CD4-positive, alpha-beta T cell treated with Interleukin-15 for 4 hours (primary cell): ENCODE measurements around the gene IFITM1.

Experiments used
- DNase-seq: peaks from one replicate; pipeline ENCODE4 v3.0.0-alpha.2; 2020; ENCODE audit warnings: low spot score

Gene IFITM1

DNA sequence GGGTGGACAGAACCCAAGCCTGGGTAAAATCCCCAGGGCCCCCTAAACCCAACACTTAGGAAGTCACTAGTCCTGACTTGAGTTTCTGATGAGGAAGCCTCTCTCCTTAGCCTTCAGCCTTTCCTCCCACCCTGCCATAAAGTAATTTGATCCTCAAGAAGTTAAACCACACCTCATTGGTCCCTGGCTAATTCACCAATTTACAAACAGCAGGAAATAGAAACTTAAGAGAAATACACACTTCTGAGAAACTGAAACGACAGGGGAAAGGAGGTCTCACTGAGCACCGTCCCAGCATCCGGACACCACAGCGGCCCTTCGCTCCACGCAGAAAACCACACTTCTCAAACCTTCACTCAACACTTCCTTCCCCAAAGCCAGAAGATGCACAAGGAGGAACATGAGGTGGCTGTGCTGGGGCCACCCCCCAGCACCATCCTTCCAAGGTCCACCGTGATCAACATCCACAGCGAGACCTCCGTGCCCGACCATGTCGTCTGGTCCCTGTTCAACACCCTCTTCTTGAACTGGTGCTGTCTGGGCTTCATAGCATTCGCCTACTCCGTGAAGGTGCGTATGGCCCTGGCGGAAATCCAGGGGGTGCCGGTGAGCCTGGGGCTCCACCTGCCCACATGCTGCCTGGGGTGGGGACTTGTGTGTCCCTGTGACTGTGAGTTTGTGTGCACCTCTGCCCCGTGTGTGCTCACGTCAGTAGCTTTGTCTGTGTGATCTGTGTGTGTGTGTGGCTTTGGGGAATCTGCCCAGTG lies at the start of gene IFITM1:
Gene IFITM1 (plus strand): TSS at position 254 of the 767 bp plus-strand sequence. CDS start 131 bp downstream, at position 385.
- peak; percentile 65 for DNase-seq

DNA sequence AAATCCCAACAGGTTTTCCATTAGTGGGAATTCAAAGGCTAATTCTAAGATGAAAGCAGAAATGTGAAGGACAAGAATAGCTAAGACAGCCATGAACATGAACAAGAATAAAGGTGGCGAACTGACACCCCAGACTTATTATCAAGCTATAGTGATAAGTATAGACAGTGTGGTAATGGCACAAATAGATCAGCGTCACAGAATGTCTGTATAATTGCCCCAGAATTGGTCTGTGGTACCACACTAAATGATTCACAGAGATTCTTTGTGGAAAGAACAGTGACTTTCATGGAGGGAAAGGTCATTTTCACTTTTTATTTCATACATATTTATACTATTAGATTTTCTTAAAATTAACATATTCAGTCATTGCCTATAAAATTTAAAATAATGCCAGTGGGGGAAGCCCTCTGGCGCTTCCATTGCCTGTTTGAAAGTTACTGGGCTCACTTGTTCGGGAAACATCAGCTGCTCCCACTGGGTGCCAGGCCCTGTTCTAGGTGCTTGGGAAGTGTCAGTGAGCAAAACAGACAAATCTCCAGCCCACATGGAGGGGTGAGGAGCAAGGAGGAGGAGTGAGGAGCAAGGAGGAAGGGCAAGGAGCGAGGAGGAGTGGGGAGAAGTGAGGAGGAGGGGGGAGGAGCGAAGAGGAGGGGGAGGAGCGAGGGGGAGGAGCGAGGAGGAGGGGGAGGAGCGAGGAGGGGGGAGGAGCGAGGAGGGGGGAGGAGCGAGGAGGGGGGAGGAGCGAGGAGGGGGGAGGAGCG lies 47.0 kb upstream of the IFITM1 start:
- DNase-seq, result peak; percentile 41

DNA sequence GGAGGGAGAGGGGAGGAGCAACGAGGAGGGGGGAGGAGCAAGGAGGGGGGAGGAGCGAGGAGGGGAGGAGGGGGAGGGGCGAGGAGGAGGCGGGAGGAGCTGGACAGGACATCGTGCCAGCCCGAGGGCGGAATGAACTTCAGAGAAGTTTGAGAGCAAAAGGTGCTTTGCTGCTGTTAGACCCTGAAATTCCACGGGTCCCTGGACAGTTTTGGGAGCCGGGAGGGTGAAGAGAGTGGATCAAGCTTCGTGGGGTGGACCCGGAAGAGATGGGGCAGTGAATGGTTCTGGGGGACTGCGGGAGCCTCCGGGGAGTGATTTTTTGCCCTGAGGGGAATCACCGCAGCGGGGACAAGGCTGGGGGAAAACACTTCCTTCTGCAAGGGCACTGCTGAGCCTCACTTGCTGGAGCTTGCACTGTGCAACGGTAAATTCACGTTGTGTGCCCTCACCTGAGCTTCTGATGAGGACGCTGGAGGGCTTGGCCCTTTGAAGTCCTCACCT lies 46.3 kb upstream of the IFITM1 start:
- DNase-seq, result peak; percentile 41

DNA sequence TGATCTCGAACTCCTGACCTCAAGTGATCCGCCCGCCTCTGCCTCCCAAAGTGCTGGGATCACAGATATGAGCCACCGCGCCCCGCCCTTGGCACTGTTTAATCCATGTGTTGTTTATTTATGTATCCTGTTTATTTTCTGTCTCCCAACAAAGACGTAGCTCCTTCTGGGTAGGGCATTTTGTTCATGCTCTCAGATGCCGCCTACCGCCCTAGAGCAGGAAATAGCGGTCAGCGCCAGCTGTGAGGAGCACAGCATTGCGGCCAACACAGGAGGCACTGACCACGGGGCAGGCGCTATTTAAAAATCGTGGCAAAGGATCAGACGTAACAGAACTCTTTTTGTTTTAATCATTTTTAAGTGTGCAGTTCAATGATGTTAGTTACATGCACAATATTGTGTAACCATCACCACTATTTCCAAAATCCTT lies 45.1 kb upstream of the IFITM1 start:
- peak; percentile 46 for DNase-seq

DNA sequence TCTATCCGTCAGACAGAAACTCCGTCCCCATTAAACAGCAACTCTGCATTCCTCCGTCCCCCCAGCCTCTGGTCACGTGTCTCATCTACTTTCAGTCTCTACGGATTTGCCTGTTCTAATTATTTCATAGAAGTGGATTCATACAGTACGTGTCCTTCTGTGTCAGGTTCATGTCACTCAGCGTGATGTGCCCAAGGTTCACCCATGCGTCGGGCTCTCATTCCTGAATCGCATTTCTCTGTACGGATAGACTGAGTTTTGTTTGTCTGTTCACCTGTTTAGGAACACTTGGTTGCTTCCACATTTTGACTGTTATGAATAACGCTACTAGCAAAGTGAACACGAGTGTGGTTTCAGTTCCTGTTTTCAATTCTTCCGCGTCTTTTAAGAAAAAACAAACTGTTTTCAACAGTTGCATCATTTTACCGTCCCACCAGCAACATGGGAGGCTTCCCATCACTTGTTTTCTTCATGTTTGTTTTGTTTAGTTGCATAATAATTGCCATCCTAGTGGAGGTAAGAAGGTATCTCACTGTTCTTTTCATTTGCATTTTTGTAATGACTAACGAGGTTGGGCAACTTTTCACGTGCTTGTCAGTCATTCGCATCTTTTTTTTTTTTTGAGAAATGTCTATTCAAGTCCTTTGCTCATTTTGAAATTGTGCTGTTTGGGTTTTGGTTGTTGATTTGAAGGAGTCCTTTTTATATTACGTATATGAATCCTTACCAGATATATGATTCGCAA lies 44.5 kb upstream of the IFITM1 start:
- peak; percentile 59 for DNase-seq

DNA sequence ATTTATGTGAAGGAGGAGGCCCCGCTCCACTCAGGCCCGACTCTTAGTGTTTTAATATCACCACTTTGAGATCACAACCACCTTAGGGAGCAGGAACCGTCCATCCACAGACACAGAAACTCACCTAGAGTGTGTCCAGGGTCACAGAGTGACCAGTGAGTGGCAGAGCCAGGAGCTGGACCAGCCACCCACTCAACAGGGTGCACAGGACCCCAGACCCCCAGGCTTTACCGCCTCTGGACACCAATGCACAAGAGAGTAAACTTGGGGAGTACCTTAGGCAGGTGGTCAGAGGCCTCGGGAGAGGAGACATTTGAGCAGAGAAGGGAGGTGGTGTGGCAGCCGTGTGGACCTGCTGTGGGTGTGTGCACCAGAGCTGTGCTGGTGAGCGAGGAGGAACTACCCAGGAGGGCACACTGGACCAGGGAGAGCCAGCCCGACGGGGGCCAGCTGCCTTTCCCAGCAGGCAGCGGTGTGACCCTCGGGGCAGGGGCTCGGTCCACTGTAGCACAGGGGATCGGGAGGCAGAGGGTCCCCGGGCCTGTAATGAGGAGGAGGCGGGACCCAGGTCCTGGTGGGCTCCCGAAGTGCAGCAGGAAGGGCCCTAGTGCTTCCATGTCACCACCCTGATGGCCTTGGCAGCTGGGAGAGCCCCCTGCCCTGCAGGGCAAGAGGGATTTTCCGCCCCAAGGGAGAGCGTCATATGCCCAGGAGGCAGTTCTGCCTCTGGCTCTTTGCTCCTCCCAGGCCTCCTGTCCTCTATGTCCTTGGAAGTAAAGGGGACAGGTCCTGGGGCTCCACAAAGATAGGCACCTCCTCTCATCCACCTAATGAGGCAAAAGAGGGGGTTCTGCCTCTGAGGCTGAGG lies 43.2 kb upstream of the IFITM1 start:
- DNase-seq, result no peak

DNA sequence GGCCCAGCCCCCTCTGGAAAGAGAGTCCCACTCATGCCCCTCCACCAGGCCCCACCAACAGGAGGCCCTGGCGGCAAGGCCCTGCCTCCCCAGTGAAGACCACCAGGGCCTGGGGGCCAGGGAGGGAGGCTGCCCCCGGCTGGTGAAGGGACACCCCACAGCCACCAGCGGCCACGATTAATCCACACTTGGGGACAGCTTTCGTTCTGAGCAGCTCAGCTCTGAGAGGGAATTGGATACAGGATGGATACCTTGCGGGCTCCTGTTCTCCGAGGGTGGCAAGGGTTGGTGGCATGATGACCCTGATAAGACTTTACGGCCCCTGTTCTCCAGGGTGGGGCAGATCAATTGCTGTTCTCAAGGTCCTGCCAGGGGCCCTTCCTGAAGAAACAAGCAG lies 42.5 kb upstream of the IFITM1 start:
- no peak for DNase-seq

DNA sequence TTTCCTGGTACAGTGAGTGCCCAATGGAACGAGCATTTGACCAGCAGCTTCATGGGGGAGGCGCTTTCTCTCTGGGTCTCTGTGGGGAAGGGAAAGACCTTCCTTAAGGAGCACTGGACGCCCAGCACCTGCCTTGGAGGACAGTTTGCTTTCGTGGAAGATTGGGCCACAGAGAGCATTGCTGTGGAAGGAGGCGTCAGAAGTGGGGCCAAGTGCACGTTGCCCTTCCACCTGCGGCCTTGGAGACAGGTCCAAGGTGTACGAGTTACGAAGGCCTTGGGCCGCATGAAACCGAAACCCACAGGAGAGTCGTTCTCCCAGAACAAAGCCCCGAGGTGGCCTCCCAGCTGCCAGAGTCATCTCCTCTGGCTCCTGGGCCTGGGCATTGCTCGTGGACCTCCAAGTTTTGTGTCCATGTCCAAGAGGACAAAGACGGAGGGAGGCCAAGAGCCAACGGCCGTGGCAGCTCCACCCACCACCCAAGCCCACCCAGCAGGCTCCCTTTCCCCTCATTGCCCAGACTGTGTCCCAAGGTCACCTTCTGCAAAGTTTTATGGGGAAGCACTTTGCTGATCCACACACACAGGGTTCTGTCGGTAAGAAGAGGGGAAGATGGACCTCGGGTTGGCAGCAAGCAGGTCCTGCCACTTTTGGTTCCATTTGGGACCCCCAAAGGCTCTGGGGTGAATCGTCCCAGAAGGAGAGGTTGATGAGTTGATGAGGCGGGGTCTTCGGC lies 41.5 kb upstream of the IFITM1 start:
- DNase-seq, result no peak

DNA sequence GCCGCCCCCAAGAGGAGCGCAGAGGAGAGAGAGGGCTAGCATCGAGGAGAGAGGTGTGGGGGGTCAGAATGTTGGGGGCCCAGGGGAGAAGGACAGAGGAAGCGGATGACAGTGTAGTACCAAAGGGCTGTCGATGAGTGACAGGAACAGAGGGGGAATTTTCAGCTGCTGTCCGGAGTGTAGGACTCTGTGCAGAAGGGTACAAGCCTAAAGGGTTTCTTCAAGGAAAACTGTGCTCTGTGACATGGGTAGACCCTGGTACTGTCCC lies 41.0 kb upstream of the IFITM1 start:
- no peak for DNase-seq

DNA sequence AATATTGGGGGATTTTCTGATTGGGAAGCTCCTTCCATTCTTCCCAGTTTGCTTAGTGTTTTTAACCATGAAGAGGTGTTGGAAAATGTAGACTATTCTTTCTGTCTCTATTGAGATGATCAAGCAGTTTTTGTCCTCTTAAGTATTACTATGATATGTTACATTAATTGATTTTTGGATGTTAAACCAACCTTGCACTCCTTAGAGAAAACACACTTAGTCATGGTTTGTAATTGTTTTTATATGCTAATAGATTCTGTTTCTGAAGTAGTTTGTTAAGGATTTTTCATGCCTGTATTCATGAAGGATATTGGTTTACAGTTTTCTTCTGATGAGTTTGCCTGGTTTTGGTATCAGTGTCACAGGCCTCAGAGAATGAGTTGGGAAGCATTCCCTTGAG lies 37.6 kb upstream of the IFITM1 start:
- DNase-seq, result no peak

DNA sequence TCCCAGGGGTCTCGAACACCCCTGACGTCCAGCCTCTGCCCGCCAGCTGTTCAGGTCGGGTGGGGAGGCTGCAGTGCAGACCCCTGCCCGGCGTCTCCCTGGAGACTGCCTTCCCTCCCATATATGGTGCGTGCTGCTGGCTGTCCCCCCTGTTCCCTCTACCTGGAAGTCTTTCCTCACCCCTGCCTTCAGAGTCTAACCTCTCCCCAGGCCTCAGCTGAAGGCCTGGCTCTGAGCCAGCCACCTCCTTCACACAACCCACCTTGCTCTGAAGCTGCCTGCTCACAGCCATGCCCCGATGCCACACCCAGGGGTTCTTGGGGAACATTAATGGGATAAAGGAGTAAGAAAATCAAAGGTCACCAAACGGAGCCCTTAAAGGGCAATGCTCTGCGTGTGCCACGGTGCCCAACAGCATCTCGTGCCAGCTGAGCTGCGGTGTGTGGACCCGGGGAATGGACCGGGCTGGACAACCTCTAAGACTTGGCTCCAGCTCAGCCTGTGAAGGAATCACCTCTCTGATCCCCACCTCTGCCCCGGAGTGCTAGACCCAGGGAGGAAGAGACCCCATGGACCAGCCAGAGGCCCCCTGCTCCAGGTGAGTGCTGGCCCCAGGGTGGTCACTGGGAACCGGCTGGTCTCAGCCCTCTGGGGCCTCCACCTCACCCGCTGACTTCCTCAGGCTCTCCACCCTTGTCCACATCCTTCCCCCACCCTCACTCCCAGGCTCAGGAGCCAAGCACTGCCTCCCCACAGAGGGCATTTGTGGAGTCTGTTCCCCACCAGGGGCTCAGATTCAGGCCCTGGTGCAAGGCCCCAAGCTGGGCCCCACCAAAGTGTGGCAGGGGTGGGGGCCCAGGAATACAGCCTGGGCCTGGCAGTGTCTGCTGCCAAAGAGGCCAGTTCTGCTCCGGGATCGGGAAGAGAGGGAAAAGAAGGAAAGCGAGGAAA lies 35.6 kb upstream of the IFITM1 start, which contains the start of gene NLRP6:
Gene NLRP6 (plus strand): TSS at position 407 of the 951 bp plus-strand sequence. CDS start 163 bp downstream, at position 570.
- no peak for DNase-seq

DNA sequence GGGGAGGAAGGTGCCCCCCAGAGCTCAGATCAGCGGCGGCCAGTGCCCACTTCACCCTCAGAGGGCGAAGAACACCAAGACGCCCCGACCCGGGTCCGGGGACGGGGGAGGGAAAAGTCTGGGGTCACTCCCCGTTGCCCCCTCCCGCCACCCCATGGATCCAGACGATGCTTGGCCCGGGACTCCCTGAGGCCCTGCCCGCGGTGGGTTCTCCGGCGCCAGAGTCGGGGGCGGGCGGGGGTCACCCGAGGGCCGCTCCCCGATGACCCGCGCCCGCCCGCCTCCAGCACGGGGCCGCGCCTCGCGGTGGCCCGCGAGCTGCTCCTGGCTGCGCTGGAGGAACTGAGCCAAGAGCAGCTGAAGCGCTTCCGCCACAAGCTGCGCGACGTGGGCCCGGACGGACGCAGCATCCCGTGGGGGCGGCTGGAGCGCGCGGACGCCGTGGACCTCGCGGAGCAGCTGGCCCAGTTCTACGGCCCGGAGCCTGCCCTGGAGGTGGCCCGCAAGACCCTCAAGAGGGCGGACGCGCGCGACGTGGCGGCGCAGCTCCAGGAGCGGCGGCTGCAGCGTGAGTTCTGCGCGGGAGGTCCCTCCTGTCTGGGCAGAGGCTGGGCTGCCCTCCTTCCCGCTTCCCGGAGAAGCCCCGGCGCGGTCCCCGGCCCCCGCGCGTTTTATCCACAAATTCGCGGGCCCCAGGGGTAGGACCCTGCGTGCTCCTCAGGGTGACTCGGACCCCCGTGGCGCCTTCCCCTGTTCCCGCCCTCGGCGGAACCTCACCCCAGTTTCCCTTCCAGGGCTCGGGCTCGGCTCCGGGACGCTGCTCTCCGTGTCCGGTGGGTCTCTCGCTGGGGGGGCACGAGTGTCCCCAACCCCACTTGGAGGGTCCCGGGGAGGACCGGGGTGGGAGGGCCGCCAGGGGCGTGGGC lies 34.5 kb upstream of the IFITM1 start:
- DNase-seq, result no peak

DNA sequence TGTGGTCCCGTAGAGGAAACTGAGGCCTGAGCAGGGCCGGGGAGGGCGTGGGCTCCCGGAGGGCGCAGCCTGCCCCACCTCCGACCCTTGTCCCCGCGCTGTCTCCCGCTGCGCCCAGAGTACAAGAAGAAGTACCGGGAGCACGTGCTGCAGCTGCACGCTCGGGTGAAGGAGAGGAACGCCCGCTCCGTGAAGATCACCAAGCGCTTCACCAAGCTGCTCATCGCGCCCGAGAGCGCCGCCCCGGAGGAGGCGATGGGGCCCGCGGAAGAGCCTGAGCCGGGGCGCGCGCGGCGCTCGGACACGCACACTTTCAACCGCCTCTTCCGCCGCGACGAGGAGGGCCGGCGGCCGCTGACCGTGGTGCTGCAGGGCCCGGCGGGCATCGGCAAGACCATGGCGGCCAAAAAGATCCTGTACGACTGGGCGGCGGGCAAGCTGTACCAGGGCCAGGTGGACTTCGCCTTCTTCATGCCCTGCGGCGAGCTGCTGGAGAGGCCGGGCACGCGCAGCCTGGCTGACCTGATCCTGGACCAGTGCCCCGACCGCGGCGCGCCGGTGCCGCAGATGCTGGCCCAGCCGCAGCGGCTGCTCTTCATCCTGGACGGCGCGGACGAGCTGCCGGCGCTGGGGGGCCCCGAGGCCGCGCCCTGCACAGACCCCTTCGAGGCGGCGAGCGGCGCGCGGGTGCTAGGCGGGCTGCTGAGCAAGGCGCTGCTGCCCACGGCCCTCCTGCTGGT lies 33.7 kb upstream of the IFITM1 start:
- DNase-seq, result peak; percentile 27

DNA sequence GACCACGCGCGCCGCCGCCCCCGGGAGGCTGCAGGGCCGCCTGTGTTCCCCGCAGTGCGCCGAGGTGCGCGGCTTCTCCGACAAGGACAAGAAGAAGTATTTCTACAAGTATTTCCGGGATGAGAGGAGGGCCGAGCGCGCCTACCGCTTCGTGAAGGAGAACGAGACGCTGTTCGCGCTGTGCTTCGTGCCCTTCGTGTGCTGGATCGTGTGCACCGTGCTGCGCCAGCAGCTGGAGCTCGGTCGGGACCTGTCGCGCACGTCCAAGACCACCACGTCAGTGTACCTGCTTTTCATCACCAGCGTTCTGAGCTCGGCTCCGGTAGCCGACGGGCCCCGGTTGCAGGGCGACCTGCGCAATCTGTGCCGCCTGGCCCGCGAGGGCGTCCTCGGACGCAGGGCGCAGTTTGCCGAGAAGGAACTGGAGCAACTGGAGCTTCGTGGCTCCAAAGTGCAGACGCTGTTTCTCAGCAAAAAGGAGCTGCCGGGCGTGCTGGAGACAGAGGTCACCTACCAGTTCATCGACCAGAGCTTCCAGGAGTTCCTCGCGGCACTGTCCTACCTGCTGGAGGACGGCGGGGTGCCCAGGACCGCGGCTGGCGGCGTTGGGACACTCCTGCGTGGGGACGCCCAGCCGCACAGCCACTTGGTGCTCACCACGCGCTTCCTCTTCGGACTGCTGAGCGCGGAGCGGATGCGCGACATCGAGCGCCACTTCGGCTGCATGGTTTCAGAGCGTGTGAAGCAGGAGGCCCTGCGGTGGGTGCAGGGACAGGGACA lies 32.9 kb upstream of the IFITM1 start:
- peak; percentile 20 for DNase-seq

DNA sequence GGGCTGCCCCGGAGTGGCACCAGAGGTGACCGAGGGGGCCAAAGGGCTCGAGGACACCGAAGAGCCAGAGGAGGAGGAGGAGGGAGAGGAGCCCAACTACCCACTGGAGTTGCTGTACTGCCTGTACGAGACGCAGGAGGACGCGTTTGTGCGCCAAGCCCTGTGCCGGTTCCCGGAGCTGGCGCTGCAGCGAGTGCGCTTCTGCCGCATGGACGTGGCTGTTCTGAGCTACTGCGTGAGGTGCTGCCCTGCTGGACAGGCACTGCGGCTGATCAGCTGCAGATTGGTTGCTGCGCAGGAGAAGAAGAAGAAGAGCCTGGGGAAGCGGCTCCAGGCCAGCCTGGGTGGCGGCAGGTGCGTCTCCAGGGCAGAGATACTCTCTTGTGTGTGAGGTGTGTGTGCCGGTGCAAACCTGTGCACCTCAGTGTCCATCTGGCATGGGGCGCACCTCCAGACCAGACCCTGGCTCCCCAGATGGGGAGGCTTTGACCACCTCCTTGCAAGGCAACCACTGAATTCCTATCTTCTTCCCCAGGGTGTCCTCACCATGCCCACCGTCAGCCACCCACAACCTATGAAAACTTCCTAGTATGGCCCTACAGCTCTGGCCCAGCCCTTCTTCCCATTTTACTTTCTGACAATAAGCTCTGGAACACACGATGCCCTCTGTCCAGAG lies 32.2 kb upstream of the IFITM1 start:
- DNase-seq, result no peak

DNA sequence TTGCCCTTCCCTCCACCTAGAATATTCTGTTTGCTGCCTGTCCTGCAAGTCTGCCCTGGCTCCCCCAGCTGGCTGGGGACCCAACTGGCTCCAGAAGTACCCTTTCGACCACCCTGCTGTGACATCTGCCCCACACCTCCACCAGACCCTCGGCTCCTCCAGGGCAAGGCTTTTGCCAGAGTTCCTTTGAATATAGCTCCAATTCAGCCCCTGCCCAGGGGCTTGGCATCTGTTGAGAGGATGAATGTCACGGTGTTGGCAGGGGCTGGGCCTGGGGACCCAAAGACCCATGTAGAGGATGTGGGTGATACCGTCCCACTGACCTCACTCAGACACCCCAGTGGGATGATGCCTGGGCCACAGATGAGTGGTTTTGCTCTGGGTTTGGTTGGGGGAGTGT lies 31.7 kb upstream of the IFITM1 start:
- no peak for DNase-seq
